Ovary (tissue), 9 donors: ENCODE measurements around the gene VIPR1. TPM values are rescaled to one million over a fixed set of nuclear protein-coding genes. Genes with fewer than 3 reads are reported as not detected.

ENCODE experiments used
- DNase-seq, 5 donors: peaks; one replicate each; pipeline ENCODE4 v3.0.0-alpha.2; 2019 to 2020
- H3K27ac ChIP-seq, 2 donors: fragments of 200-600 bp; one replicate each; pipeline versions ENCODE4 v1.5.1 to v1.8.0; 2019 to 2022
- H3K27me3 ChIP-seq: fragments of 200-600 bp; one replicate; pipeline ENCODE4 v1.8.0; 2022
- H3K36me3 ChIP-seq: fragments of 200-600 bp; sonication (generic); one replicate; pipeline ENCODE4 v1.5.1; 2019
- H3K4me1 ChIP-seq: one replicate; pipeline ENCODE4 v1.8.1; 2013; ENCODE audit warnings: mild to moderate bottlenecking, moderate library complexity; ENCODE audit not compliant: insufficient read depth
- H3K4me3 ChIP-seq: fragments of 200-600 bp; sonication (generic); one replicate; pipeline ENCODE4 v1.5.1; 2017
- H3K9me3 ChIP-seq, 2 donors: fragments of 200-600 bp in 1 of 2; sonication (generic) in 1 of 2; one replicate each; pipeline versions ENCODE4 v1.5.1 to v1.8.1; 2013 to 2019; ENCODE audit warnings: mild to moderate bottlenecking in 1 of 2, moderate library complexity in 1 of 2
- EP300 ChIP-seq: sonication (generic); formaldehyde crosslinking; IDR thresholded peaks from one replicate; pipeline ENCODE4 v1.6.1; 2017; ENCODE audit warnings: antibody characterized with exemption
- POLR2A ChIP-seq: fragments of 450-650 bp; IDR thresholded peaks from one replicate; pipeline ENCODE4 v1.6.1; 2017; ENCODE audit warnings: antibody characterized with exemption, mild to moderate bottlenecking, moderate library complexity
- WGBS, 3 donors: extraction: QIAGEN DNeasy Blood & Tissue Kit in 1 of 3; methylation state at CpG; one replicate each; pipeline versions ENCODE4 v1.1.5 to v1.1.7; 2013 to 2017; 5-methylcytosine and 5-hydroxymethylcytosine counted together
- intact Hi-C, 4 donors: fragments of 100-400 bp; cut with DNase I; formaldehyde crosslinking; loops; one replicate each; pipeline versions ENCODE4 v1.11.0 to v1.15.1; 2022 to 2023
- polyA plus RNA-seq, 2 donors: library from polyadenylated mRNA; stranded (reverse); fragments of 200-250 nt in 1 of 2; fragments of 350-450 nt in 1 of 2; fragmentation: Illumina TruSeq in 1 of 2; extraction: RNeasy Lipid Tissue Mini Kit (QIAGEN cat#74804) in 1 of 2; gene quantifications; one replicate each; pipeline ENCODE4 v1.2.3, GENCODE V29; 2013 to 2014
- total RNA-seq, 7 donors: library from RNA; depleted of rRNA in 2 of 7; stranded (reverse); fragments of >200 nt in 2 of 7; fragmentation: NEBNext Ultra II Directional in 3 of 7; extraction: Animal tissue kit (Norgen Biotek cat#: 25700) in 3 of 7; gene quantifications; one replicate each; pipeline versions ENCODE4 v1.1.0 to v1.2.4, GENCODE V29; 2016 to 2023
- TF ChIP-seq, protein P1 (sequence below), 3 donors: fragments of 450-650 bp in 2 of 3; fragments of 200-600 bp in 1 of 3; IDR thresholded peaks; one replicate each; pipeline versions ENCODE4 v1.5.1 to v1.8.0; 2016 to 2022; ENCODE audit warnings: antibody characterized with exemption in 3 of 3, mild to moderate bottlenecking in 1 of 3
- donor health status: DM: no; HTN: no; CAD: no; lungs with moderate emphysema.
- donor health status: DM: no; HTN: no; CAD: no.
- donor health status: Bipolar disorder and iron deficiency.
- donor health status: DM: yes; HTN: yes; CAD: no.
- donor health status: DM: no; HTN: no; CAD: no.
- donor health status: DM: yes; HTN: yes; CAD: no.

VIPR1 gene
- total and polyA plus RNA-seq, 9 donors = 0.12 to 2.2 (median 0.47) TPM

- no peaks in the 10 kb centered on the region for H3K4me1 ChIP-seq
- TF ChIP-seq EP300 (no peak), POLR2A (no peak)
- TF ChIP-seq, protein P1, sequence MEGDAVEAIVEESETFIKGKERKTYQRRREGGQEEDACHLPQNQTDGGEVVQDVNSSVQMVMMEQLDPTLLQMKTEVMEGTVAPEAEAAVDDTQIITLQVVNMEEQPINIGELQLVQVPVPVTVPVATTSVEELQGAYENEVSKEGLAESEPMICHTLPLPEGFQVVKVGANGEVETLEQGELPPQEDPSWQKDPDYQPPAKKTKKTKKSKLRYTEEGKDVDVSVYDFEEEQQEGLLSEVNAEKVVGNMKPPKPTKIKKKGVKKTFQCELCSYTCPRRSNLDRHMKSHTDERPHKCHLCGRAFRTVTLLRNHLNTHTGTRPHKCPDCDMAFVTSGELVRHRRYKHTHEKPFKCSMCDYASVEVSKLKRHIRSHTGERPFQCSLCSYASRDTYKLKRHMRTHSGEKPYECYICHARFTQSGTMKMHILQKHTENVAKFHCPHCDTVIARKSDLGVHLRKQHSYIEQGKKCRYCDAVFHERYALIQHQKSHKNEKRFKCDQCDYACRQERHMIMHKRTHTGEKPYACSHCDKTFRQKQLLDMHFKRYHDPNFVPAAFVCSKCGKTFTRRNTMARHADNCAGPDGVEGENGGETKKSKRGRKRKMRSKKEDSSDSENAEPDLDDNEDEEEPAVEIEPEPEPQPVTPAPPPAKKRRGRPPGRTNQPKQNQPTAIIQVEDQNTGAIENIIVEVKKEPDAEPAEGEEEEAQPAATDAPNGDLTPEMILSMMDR (IDR thresholded peaks at IDR 0.05) = no peak
- DNase-seq = no peak
- H3K36me3 ChIP-seq = no peaks in the 10 kb centered on the region
- no peak overlapping the region for H3K4me3 ChIP-seq
- no peaks in the 10 kb centered on the region for H3K9me3 ChIP-seq
- no peak overlapping the region for H3K27ac ChIP-seq
- intact Hi-C loops = no loop called here
- no peaks in the 10 kb centered on the region for H3K27me3 ChIP-seq
Observed at GRCh38 chr3:42537350-42537749, 34.9 kb downstream of the VIPR1 start.

DNA sequence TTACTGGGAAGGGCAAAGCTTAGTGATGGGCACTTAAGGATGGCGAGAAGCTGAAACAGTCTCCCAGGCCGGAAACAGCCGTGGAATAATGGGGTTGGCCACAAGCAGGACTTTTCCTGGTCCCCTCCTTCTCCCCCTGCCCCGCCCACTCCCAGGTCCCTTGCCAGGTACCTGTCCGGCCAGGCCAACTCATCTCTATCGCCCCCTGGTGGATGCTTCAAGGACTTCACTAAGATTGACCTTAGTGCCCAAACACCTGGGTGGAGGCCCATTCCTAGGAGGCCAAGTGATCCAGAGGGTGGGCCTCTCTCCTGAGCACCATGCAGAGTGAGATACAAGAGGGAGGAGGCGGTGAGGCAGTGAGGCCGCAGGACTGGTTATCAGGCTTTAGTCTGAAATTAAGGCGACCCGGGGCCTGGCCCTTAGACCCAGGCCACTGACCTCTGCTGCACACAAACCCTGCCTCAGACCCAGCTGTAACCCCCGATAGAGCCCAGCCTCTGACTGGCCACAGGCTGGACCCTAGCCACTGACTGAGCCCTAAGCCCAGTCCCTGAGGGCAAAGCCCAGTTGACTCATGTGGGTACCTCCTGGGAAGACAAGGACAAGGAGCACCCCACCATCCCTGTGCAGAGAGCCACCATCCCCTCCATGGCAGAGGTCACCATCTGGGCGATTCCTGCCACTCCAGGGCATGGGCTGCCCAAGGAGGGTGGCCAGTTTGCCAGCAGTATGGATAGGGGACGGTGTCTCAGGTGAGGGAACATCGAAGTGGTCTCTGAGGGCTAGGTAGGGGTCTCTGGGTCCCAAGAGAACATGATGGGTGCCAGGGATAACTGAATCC is 37.6 kb downstream of the VIPR1 start:
- peak in 2 of 5 donors; percentile 29 to 30 for DNase-seq
- H3K4me3 ChIP-seq = no peak overlapping the region
- H3K9me3 ChIP-seq = no peaks in the 10 kb centered on the region
- H3K27ac ChIP-seq = no peak overlapping the region
- TF ChIP-seq, protein P1 (IDR thresholded peaks at IDR 0.05) = peak in 2 of 3 donors; percentile 18 to 20
- no peak for TF ChIP-seq EP300
- H3K36me3 ChIP-seq = no peaks in the 10 kb centered on the region
- 68 to 74% (median 69%) methylated on average over 13 to 14 of the region's 14 CpGs for WGBS, 3 donors
- intact Hi-C loops = no loop called here
- H3K27me3 ChIP-seq = no peaks in the 10 kb centered on the region
- no peaks in the 10 kb centered on the region for H3K4me1 ChIP-seq

DNA sequence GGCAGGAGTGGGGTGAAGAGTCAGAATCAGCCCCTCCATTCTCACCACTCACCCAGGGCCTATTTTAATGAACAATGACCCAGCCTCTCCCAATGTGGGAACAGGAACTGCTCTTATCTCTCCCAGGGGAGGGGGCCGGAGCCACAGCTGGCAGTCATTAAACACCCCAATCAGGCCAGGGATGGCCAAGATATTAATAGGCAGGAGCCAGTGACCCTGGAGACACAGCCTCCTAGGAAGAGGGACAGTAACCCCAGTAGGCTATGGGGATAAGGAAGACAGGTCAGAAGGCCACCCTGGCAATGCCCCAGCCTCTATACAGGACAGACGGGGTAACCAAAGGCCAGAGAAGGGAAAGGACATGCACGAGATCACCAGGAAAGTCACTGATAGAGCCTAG is 38.6 kb downstream of the VIPR1 start:
- no peaks in the 10 kb centered on the region for H3K36me3 ChIP-seq
- H3K4me3 ChIP-seq = no peak overlapping the region
- H3K9me3 ChIP-seq = no peaks in the 10 kb centered on the region
- H3K27me3 ChIP-seq = no peaks in the 10 kb centered on the region
- no peaks in the 10 kb centered on the region for H3K4me1 ChIP-seq
- no peak overlapping the region for H3K27ac ChIP-seq
- intact Hi-C loops = no loop called here
- TF ChIP-seq POLR2A (no peak), EP300 (no peak)
- TF ChIP-seq, protein P1 (IDR thresholded peaks at IDR 0.05) = no peak
- 36 to 46% (median 40%) methylated on average over 3 of the region's 3 CpGs for WGBS, 3 donors
- DNase-seq = no peak

- Histone ChIP-seq H3K4me1 (no peaks in the 10 kb centered on the region), H3K4me3 (no peak overlapping the region), H3K9me3 (no peaks in the 10 kb centered on the region), H3K27me3 (no peaks in the 10 kb centered on the region), H3K27ac (no peak overlapping the region), H3K36me3 (no peaks in the 10 kb centered on the region)
- WGBS, 3 donors = 35 to 58% (median 43%) methylated on average over 12 of the region's 12 CpGs
- intact Hi-C loops = no loop called here
- DNase-seq = no peak
- TF ChIP-seq, protein P1 (IDR thresholded peaks at IDR 0.05) = no peak
- TF ChIP-seq POLR2A = no peak
Observed at GRCh38 chr3:42544492-42545283, 42.2 kb downstream of the VIPR1 start.
